PC-9 (cell line): ENCODE data around the gene DACH1.

ENCODE experiments used
- CTCF ChIP-seq: fragments of 200-600 bp; sonication (generic); conservative IDR thresholded peaks from 2 replicates; pipeline ENCODE4 v1.6.1; 2017; ENCODE audit warnings: mixed run types, antibody characterized with exemption, mild to moderate bottlenecking, moderate library complexity
- EZH2 ChIP-seq: fragments of 200-600 bp; sonication (generic); IDR thresholded peaks from 2 replicates; pipeline ENCODE4 v1.8.0; 2017; ENCODE audit warnings: antibody characterized with exemption, low read depth

DNA sequence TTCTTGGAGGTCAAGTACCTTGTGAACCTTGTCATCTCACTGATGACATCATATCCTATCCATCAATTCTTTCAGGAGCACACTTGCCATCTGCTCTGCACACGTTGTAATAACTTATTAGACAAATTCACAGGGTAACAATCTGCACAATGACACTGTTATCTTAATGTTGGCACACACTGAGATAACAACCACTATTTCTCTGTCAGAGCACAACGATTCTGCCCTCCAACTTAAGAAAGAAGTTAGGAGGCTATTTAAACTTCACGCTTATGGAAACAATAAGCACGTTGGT lies 351.3 kb downstream of the DACH1 start:
- TF ChIP-seq CTCF (no peak), EZH2 (no peak)
